ENCODE results near the gene FAM53B. TPM values are rescaled to one million over a fixed set of nuclear protein-coding genes. Genes with fewer than 3 reads are reported as not detected.
"Not testable (repeated sequence)": the region's sequence is repeated elsewhere in the genome, so short reads cannot be mapped to it uniquely, and the experiment has no call there.

FAM53B gene
- total RNA-seq = 10 to 100 TPM; 17.0 to 39.7 (median 22.8) TPM

GRCh38 chr10:124744102-124745050 lies at the start of gene FAM53B:
Gene FAM53B (minus strand): TSS chr10:124744378. CDS start chr10:124706713, 37,665 bp downstream.
- intact Hi-C loops (cut with DNase I; ENCODE audit: low total_unique reads) = loop anchor here (5.0 kb wide), 2 partner anchors 37 to 202 kb away; no protein-coding TSS in a partner anchor
- H3K36me3 ChIP-seq = no peaks in the 10 kb centered on the region
- peak within 1 kb of the TSS; percentile 90 to 93 for H3K27ac ChIP-seq
- H3K4me3 ChIP-seq = peak within 1 kb of the TSS; percentile 70 to 86 (median 77)
- H3K9me3 ChIP-seq = no peaks in the 10 kb centered on the region
- H3K27me3 ChIP-seq = no peaks in the 10 kb centered on the region
- peaks cover 4 to 35% of the 10 kb centered on the region in 2 donors for H3K4me1 ChIP-seq
- DNase-seq (ENCODE audit: low spot score in 2 of 2) = peak; percentile 55 to 72
- peak in 1 of 3 donors; percentile 76 for TF ChIP-seq CTCF (IDR thresholded peaks at IDR 0.05)
- TF ChIP-seq POLR2AphosphoS5 (IDR thresholded peaks at IDR 0.05) = peak in 2 of 3 donors; percentile 11 to 54
- TF ChIP-seq POLR2A (IDR thresholded peaks at IDR 0.05) = no peak

- Histone ChIP-seq H3K36me3 (no peaks in the 10 kb centered on the region), H3K27me3 (no peaks in the 10 kb centered on the region), H3K9me3 (no peaks in the 10 kb centered on the region), H3K27ac (no peak overlapping the region), H3K4me1 (peaks cover 0 to 3% of the 10 kb centered on the region in 2 donors), H3K4me3 (peak overlapping the region in 2 of 3 donors; percentile 95 to 100)
- no peak for DNase-seq (ENCODE audit: low spot score in 2 of 2)
- TF ChIP-seq POLR2AphosphoS5 (IDR thresholded peaks at IDR 0.05) (no peak), POLR2A (IDR thresholded peaks at IDR 0.05) (no peak), CTCF (IDR thresholded peaks at IDR 0.05) (no peak)
- intact Hi-C loops (cut with DNase I; ENCODE audit: low total_unique reads) = no loop called here
These were observed 48.8 kb upstream of the FAM53B start for GRCh38 chr10:124792998-124793352.

GRCh38 chr10:124791547-124792348 lies 47.6 kb upstream of the FAM53B start, which contains the start of gene EEF1AKMT2:
Gene EEF1AKMT2 (minus strand): TSS chr10:124791887. CDS start chr10:124791833, 54 bp downstream.
- no peaks in the 10 kb centered on the region for H3K27me3 ChIP-seq
- H3K36me3 ChIP-seq = no peaks in the 10 kb centered on the region
- peak; percentile 53 to 72 for DNase-seq (ENCODE audit: low spot score in 2 of 2)
- intact Hi-C loops (cut with DNase I; ENCODE audit: low total_unique reads) = no loop called here
- TF ChIP-seq POLR2A (IDR thresholded peaks at IDR 0.05) (peak; percentile 58), CTCF (IDR thresholded peaks at IDR 0.05) (peak; percentile 46 to 62 (median 57)), POLR2AphosphoS5 (IDR thresholded peaks at IDR 0.05) (peak; percentile 48 to 78 (median 51))
- H3K27ac ChIP-seq = peak within 1 kb of the TSS; percentile 92 to 96
- no peaks in the 10 kb centered on the region for H3K9me3 ChIP-seq
- H3K4me3 ChIP-seq = peak within 1 kb of the TSS; percentile 95 to 100 (median 99)
- H3K4me1 ChIP-seq = peaks cover 0 to 3% of the 10 kb centered on the region in 2 donors

GRCh38 chr10:124782900-124783299 lies 38.7 kb upstream of the FAM53B start:
- not testable (repeated sequence) for H3K4me3 ChIP-seq; H3K4me1 ChIP-seq; H3K27ac ChIP-seq; DNase-seq (ENCODE audit: low spot score in 2 of 2); H3K9me3 ChIP-seq; H3K36me3 ChIP-seq; H3K27me3 ChIP-seq
- intact Hi-C loops (cut with DNase I; ENCODE audit: low total_unique reads) = loop anchor here (5.0 kb wide), 1 partner anchor 489 kb away; no protein-coding TSS in a partner anchor

GRCh38 chr10:124768791-124769190 lies 24.6 kb upstream of the FAM53B start:
- DNase-seq (ENCODE audit: low spot score in 2 of 2) = no peak
- Histone ChIP-seq H3K4me3 (no peak overlapping the region), H3K36me3 (no peaks in the 10 kb centered on the region), H3K27ac (no peak overlapping the region), H3K27me3 (no peaks in the 10 kb centered on the region), H3K9me3 (no peaks in the 10 kb centered on the region), H3K4me1 (no peaks in the 10 kb centered on the region)
- intact Hi-C loops (cut with DNase I; ENCODE audit: low total_unique reads) = no loop called here
- TF ChIP-seq POLR2A (IDR thresholded peaks at IDR 0.05) = no peak
- no peak for TF ChIP-seq CTCF (IDR thresholded peaks at IDR 0.05)
- no peak for TF ChIP-seq POLR2AphosphoS5 (IDR thresholded peaks at IDR 0.05)

All from breast epithelium (tissue), 4 donors.